K562 (cell line): Measurements from ENCODE around the gene NUAK2. TPM values are rescaled to one million over a fixed set of nuclear protein-coding genes. Genes with fewer than 3 reads are reported as not detected.

Source experiments
- BCL6 ChIP-seq: fragments of 250-450 bp; sonication (Bioruptor Pico); IDR thresholded peaks from 2 replicates; pipeline ENCODE4 v1.4.0; 2020
- HDAC1 ChIP-seq, 2 experiments: fragments of 450-650 bp; IDR thresholded peaks; 2 replicates each; pipeline ENCODE4 v1.6.1; 2016 to 2017; ENCODE audit warnings: inconsistent platforms in 1 of 2, mild to moderate bottlenecking in 1 of 2, moderate library complexity in 1 of 2
- HMGN3 ChIP-seq: IDR thresholded peaks from 2 replicates; pipeline ENCODE4 v1.6.1; 2011; ENCODE audit warnings: borderline replicate concordance, low read depth, mild to moderate bottlenecking, mixed read lengths, low read length; ENCODE audit not compliant: insufficient read length; ENCODE audit errors: extremely low read depth
- NFIX ChIP-seq: fragments of 250-450 bp; sonication (Bioruptor Pico); IDR thresholded peaks from 2 replicates; pipeline ENCODE4 v1.4.0; 2020; ENCODE audit warnings: low read depth, mild to moderate bottlenecking, moderate library complexity
- NUFIP1 ChIP-seq: fragments of 450-650 bp; IDR thresholded peaks from 2 replicates; pipeline ENCODE4 v1.6.1; 2018; ENCODE audit not compliant: partially characterized antibody
- PML ChIP-seq: IDR thresholded peaks from 2 replicates; pipeline ENCODE4 v1.6.1; 2012; ENCODE audit warnings: low read length, inconsistent platforms
- SRSF3 ChIP-seq: fragments of 200-400 bp; formaldehyde crosslinking; IDR thresholded peaks from 2 replicates; pipeline ENCODE4 v1.6.1; 2016; ENCODE audit warnings: mild to moderate bottlenecking, low read length, moderate library complexity; ENCODE audit not compliant: insufficient read depth
- ZBTB8A ChIP-seq: fragments of 450-650 bp; IDR thresholded peaks from 2 replicates; pipeline ENCODE4 v1.6.1; 2018; ENCODE audit warnings: mild to moderate bottlenecking, moderate library complexity; ENCODE audit not compliant: partially characterized antibody
- ZNF143 ChIP-seq: sonication (generic); formaldehyde crosslinking; IDR thresholded peaks from 2 replicates; pipeline ENCODE4 v1.9.0; 2022; ENCODE audit warnings: mild to moderate bottlenecking, missing genetic modification reagents
- ZNF184 ChIP-seq: sonication (generic); formaldehyde crosslinking; IDR thresholded peaks from 2 replicates; pipeline ENCODE4 v1.5.0; 2020; ENCODE audit warnings: missing genetic modification reagents
- ZNF584 ChIP-seq: fragments of 200-800 bp; sonication (Bioruptor generic); IDR thresholded peaks from 2 replicates; pipeline ENCODE4 v1.6.1; 2016; ENCODE audit warnings: low read depth, mild to moderate bottlenecking, missing genetic modification characterization, missing compliant biosample characterization
- ZNF589 ChIP-seq: fragments of 200-800 bp; sonication (Bioruptor generic); IDR thresholded peaks from 2 replicates; pipeline ENCODE4 v1.6.1; 2016; ENCODE audit warnings: low read depth, missing genetic modification characterization, missing compliant biosample characterization
- polyA plus RNA-seq, 8 experiments: library from polyadenylated mRNA; depleted of rRNA in 4 of 8; stranded (reverse) in 5 of 8; unstranded in 3 of 8; fragments of >200 nt; fragmentation: Nextera tagmentation in 2 of 8; fragmentation: Illumina TruSeq in 1 of 8; extraction: Ambion mirVana in 2 of 8; extraction: Trizol in 1 of 8; gene quantifications; 2 replicates each; pipeline versions ENCODE4 v1.2.1 to v1.2.3, GENCODE V29; 2011 to 2014; ENCODE audit warnings: inconsistent platforms in 1 of 8, missing spikeins in 1 of 8
- total RNA-seq, 7 experiments: library from RNA; depleted of rRNA in 6 of 7; stranded (reverse); fragments of >200 nt in 6 of 7; fragmentation: Illumina TruSeq in 2 of 7; extraction: Trizol in 2 of 7; gene quantifications; 2 replicates each; pipeline versions ENCODE4 v1.2.1 to v1.2.3, GENCODE V29; 2011 to 2021; ENCODE audit warnings: low replicate concordance in 1 of 7
- TF ChIP-seq, protein P1 (sequence below): fragments of 250-450 bp; sonication (Bioruptor Pico); IDR thresholded peaks from 2 replicates; pipeline ENCODE4 v1.5.0; 2021; ENCODE audit warnings: mild to moderate bottlenecking, moderate library complexity
- TF ChIP-seq, protein P2 (sequence below): sonication (generic); formaldehyde crosslinking; IDR thresholded peaks from 2 replicates; pipeline ENCODE4 v1.8.1; 2023; ENCODE audit warnings: mild to moderate bottlenecking, missing genetic modification reagents
- TF ChIP-seq, protein P3 (sequence below): IDR thresholded peaks from 2 replicates; pipeline ENCODE4 v1.6.1; 2016; ENCODE audit warnings: missing genetic modification characterization, missing compliant biosample characterization
- TF ChIP-seq, protein P4 (sequence below): fragments of 250-450 bp; sonication (Bioruptor Pico); IDR thresholded peaks from 2 replicates; pipeline ENCODE4 v1.9.0; 2021; ENCODE audit warnings: mild to moderate bottlenecking, inconsistent platforms

The NUAK2 gene
- total and polyA plus RNA-seq, 9 of the 15 experiments (the other 6 are each of a cell fraction or from before 2014, with no cell fraction given) = 0.04 to 0.44 (median 0.14) TPM

DNA sequence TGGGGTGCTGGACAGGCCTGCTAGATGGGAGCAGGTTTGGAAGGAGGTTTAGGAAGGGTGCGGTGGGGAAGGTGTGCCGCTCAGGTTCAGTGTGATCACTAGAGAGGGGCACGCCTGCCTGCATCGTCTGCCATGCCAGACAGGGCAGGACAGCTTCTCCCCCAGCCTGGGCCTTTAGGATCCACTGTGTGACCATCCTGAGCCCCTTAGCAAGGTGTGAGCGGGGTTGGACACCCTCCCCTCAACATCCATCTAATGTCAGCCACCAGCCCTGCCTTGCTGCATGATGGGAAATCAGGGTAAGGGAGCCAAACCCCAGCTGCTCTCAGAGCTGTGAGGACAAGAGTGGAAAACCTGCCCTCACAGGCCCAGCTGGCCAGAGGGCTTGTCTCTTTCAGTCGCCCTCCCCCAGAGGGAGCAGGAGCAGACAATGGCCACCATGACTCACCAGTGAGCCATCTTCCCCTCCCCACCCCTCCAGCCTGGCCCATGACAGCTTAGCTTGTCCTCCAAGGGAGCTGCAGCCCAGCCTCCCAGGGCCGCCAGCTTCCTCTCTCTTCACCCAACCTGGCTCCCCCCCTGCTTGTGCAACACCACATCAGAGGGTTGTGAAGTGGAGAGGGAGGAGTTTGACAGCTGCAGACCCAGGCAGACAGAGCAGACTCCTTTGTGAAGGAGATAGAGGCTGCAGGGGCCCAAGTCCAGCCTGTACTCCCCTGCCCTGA is 37.0 kb downstream of the NUAK2 start (continued):
- no peak for TF ChIP-seq NUFIP1
- peak in 1 of 2 experiments; percentile 64; a peak in 1 of 4 replicates for TF ChIP-seq HDAC1 (IDR thresholded peaks at IDR 0.05)
- no peak for TF ChIP-seq NFIX (CRISPR knock-in tag)
- TF ChIP-seq, protein P1, sequence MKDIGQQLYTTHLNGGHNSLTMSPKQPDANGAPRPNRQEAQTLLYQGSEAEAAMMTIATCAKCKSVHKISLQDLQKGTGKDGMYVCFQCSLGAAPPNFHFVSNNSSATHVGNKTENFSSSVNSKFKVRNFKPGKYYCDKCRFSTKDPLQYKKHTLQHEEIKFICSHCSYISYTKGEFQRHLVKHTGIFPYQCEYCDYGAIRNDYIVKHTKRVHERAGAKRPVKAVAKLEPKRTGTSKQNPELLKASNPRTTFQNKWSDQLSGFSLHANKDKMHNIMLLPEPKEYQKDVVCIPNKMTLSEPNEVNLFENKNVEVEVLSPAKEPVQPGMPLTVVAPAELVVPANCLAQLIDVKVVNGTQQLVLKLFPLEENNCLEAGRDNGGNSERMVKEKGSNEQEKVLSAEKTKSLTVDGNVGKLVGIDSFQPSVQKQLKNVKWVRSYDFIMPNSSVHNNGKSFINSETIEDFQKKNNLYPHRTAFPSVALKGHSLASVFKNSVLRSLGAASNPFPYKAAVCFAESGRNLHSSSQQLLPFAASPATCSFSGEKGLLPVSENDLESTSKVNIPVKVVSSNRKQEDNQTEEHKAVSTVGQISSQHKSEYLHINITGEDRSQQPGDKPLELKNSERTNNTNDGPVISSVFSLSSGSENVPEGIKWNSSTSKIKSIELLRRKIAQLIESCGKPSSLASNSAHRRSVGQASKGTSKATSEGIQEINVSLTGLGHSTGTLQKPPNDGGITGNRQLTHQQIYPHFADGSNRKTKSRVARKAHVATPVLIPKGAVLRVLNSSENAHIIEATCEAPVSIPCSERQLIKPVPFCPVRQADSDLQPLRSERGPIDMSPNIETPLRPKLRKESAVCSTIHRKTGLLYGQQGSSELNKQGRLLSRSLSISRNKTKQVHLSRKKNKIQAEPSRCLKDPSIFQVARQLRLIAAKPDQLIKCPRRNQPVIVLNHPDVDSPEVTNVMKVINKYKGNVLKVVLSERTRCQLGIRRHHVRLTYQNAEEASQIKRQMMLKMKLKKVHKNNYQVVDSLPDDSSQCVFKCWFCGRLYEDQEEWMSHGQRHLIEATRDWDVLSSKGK (CRISPR knock-in tag) = no peak
- no peak for TF ChIP-seq BCL6 (CRISPR knock-in tag)
- TF ChIP-seq HMGN3 = peak; percentile 31
- TF ChIP-seq ZNF143 (CRISPR knock-in tag) = no peak
- no peak for TF ChIP-seq ZNF184 (CRISPR knock-in tag)
- no peak for TF ChIP-seq ZNF589 (CRISPR knock-in tag)
- no peak for TF ChIP-seq PML
- TF ChIP-seq, protein P2, sequence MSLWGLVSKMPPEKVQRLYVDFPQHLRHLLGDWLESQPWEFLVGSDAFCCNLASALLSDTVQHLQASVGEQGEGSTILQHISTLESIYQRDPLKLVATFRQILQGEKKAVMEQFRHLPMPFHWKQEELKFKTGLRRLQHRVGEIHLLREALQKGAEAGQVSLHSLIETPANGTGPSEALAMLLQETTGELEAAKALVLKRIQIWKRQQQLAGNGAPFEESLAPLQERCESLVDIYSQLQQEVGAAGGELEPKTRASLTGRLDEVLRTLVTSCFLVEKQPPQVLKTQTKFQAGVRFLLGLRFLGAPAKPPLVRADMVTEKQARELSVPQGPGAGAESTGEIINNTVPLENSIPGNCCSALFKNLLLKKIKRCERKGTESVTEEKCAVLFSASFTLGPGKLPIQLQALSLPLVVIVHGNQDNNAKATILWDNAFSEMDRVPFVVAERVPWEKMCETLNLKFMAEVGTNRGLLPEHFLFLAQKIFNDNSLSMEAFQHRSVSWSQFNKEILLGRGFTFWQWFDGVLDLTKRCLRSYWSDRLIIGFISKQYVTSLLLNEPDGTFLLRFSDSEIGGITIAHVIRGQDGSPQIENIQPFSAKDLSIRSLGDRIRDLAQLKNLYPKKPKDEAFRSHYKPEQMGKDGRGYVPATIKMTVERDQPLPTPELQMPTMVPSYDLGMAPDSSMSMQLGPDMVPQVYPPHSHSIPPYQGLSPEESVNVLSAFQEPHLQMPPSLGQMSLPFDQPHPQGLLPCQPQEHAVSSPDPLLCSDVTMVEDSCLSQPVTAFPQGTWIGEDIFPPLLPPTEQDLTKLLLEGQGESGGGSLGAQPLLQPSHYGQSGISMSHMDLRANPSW (CRISPR knock-in tag) = no peak
- TF ChIP-seq, protein P3, sequence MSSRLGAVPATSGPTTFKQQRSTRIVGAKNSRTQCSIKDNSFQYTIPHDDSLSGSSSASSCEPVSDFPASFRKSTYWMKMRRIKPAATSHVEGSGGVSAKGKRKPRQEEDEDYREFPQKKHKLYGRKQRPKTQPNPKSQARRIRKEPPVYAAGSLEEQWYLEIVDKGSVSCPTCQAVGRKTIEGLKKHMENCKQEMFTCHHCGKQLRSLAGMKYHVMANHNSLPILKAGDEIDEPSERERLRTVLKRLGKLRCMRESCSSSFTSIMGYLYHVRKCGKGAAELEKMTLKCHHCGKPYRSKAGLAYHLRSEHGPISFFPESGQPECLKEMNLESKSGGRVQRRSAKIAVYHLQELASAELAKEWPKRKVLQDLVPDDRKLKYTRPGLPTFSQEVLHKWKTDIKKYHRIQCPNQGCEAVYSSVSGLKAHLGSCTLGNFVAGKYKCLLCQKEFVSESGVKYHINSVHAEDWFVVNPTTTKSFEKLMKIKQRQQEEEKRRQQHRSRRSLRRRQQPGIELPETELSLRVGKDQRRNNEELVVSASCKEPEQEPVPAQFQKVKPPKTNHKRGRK = no peak
- no peak for TF ChIP-seq ZBTB8A
- TF ChIP-seq, protein P4, sequence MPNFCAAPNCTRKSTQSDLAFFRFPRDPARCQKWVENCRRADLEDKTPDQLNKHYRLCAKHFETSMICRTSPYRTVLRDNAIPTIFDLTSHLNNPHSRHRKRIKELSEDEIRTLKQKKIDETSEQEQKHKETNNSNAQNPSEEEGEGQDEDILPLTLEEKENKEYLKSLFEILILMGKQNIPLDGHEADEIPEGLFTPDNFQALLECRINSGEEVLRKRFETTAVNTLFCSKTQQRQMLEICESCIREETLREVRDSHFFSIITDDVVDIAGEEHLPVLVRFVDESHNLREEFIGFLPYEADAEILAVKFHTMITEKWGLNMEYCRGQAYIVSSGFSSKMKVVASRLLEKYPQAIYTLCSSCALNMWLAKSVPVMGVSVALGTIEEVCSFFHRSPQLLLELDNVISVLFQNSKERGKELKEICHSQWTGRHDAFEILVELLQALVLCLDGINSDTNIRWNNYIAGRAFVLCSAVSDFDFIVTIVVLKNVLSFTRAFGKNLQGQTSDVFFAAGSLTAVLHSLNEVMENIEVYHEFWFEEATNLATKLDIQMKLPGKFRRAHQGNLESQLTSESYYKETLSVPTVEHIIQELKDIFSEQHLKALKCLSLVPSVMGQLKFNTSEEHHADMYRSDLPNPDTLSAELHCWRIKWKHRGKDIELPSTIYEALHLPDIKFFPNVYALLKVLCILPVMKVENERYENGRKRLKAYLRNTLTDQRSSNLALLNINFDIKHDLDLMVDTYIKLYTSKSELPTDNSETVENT = no peak
- no peak for TF ChIP-seq SRSF3
- TF ChIP-seq ZNF584 (CRISPR knock-in tag) = 0 out of 2 replicates have a peak, but pooled peaks have one; percentile 55
